ENCODE data around the gene INTS1.
"Not testable (repeated sequence)": the region's sequence is repeated elsewhere in the genome, so short reads cannot be mapped to it uniquely, and the experiment has no call there.

INTS1 gene

DNA sequence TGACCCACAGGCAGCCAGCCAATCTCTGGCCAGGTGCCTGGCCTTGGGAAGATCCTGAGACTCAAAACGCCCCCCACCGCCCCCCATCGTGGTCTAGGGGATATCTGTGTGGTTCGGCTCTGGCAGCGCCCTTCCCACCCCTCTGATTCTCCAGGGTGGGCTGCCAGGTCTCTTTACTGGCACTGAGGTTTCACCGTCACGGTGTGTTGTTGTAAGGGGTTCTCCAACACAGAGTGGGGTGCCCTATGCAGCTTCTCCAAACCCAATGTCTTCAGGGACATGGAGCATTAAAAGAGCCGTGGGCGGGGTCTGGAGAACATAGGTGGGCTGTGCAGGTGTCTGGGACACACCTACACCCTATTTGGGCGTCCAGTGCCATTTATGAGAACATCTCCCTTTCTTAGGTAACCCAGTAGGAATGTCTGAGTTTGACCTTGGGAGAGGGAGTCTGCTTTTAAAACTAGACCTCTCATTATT is 27.8 kb upstream of the INTS1 start:
- no peak for DNase-seq (ENCODE audit: low read depth, low spot score)

DNA sequence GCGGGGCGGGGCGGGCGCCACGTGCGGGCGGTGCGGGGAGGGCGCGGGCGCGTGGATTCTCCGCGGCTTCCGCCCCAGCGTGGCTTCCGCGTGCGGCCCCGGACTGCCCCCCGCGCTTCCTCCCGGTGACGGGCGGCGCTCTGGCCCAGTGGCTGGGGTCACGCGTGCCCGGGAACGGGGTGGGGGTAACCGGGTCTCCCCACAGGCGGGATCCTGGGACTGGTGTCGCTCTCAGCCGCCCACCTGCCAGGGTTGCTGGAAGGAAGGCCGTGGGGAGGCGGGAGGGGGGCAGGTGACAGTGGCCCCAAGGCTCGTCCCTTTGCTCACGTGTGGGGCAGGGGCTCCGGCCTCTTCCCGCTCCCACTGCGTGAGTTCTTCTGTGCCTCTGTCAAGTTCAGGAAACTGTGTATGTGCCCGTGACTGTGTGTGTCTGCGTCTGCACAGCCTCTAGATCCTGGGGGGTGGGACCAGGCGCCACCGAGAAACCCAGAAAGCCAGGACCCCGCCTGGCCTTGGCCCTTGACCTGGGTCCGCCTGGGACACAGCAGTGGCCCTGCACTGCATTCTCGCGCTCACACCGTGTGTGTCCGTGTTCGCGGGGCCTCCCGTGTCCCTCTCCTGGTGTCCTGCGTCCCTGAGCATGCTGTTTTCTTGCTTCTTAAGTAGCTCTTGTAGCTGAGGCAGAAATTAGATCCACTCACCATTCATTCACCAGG is 27.2 kb upstream of the INTS1 start:
- no peak for DNase-seq (ENCODE audit: low read depth, low spot score)

- no peak for DNase-seq (ENCODE audit: low read depth, low spot score)
Measured at GRCh38 chr7:1530946-1531262, 26.7 kb upstream of the INTS1 start.

DNA sequence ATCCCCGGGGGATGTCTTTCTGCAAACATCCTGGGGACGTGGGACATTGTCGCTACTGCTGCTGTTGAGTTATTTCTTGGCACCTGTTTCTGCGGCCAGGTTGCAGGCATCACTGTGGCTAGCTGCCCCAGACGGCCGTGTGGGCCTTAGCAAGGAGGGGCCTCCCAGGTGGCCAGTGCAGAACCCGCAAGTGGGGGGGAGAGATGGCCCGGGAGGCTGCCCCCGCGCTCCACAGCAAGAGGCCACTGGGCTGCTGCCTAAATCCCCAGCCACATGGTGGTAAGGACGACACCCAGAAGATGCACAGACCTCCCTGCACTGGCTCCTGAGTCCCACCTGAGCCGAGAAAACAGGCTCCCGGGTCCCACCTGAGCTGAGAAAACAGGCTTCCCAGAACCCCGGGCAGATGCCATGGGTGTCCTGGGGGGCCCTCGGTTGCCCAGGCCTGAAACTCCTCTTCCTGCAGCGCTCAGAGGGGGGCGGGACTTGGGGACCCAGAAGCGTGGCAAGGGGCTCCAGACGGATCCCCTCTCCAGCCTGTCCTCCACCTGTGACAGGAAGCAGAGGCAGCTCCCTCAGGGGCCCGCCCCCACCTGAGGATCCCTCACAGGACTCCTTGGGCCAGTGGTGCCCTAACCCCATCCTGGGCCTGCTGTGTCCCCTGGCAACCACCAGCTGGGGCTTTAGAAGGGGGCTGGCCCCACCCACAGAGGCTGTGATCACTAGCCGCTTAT is 25.4 kb upstream of the INTS1 start:
- no peak for DNase-seq (ENCODE audit: low read depth, low spot score)

DNA sequence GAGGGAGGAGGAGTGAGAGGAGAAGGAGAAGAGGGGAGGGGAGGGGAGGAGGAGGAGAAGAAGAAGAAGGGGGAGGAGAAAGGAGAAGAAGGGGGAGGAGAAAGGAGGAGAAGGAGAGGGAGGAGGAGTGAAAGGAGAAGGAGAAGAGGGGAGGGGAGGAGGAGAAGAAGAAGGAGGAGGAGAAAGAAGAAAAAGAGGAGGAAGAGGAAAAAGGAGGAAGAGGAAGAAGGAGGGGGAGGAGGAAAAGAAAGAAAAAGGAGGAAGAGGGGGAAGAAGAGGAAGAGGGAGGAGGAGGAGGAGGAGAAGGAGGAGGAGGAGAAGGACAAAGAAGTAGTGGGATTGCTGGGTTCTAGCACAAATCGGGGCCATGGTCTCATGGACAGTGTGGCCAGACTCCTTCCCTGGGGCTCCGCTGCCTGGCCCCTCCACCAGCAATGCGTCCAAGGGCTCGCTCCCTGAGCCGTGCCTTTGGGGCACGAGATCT is 22.1 kb upstream of the INTS1 start:
- DNase-seq (ENCODE audit: low read depth, low spot score): no peak

- DNase-seq (ENCODE audit: low read depth, low spot score): no peak
Measured at GRCh38 chr7:1525409-1525808, 21.2 kb upstream of the INTS1 start.

GRCh38 chr7:1523844-1524243 is 19.7 kb upstream of the INTS1 start:
- no peak for DNase-seq (ENCODE audit: low read depth, low spot score)

- DNase-seq (ENCODE audit: low read depth, low spot score): no peak
Measured at GRCh38 chr7:1523208-1523607, 19.0 kb upstream of the INTS1 start.

DNA sequence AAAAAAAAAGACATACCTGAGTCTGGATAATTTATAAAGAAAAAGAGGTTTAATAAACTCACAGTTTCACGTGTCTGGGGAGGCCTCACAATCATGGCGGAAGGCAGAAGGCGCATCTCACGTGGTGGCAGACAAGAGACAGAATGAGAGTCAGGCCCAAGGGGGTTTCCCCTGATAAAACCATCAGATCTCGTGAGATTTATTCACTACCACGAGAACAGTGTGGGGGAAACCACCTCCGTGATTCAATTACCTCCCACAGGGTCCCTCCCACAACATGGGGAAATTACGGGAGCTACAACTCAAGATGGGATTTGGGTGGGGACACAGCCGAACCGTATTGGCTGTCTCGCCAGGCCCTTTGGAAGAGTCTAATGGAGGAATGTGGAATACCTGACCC is 17.3 kb upstream of the INTS1 start:
- DNase-seq (ENCODE audit: low read depth, low spot score): no peak

DNA sequence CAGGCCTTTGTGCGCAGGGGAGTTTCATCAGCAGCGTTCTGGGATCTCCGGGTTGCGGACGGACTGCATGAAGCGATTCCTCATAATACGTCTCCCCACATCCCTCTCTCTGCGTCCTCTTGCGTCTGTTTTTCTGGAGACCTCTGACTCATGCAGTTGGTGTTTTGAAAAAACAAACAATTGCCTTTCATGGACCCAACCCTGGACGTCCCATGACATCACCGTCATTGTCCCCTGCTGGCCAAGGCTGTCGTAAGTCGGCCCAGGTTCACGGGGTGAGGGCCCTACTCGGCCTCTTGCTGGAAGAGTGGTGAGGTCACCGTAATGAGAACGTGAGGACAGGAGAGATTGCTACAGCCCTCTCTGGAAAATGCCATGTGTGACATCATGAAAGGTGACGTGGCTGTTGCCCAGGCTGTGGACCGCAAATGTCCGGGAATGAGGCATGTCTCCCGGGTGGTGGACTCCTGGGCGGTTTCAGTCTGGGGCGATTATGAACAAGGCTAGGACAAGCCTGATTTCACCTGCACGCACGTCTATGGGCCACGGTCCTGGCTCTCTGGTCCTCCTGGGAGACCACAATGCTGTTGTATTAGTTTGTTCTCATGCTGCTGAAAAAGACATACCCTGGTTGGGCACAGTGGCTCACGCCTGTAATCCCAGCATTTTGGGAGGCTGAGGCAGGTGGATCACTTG is 16.5 kb upstream of the INTS1 start:
- no peak for DNase-seq (ENCODE audit: low read depth, low spot score)

- DNase-seq (ENCODE audit: low read depth, low spot score): not testable (repeated sequence)
Measured at GRCh38 chr7:1519322-1519922, 15.2 kb upstream of the INTS1 start.

DNA sequence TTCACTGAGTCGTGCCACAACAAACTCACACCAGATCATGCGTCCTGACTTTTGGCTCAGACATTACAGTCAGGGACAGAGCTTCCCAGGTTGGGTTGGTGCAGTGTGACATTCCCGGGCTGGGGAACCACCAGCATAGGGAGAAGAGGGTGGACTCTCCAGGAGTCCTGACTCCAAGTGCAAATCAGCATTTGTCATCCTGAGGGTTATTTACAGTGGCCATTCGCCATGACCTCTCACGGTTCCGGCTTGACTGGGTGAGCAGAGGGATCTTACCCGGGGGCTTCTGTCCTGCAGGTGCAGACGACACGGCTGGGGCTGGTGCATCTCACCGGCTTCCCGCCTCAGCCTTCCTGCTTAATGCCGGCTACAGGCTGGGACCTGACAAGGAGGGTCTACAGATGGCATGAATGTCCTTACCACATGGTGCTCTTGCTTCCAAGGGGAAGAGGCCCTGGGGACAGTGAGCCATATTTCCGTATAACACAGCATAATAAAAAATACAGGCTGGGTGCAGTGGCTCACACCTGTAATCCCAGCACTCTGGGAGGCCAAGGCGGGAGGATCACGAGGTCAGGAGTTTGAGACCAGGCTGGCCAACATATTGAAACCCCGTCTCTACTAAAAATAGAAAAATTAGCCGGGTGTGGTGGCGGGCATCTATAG is 12.5 kb upstream of the INTS1 start:
- DNase-seq (ENCODE audit: low read depth, low spot score): no peak

DNA sequence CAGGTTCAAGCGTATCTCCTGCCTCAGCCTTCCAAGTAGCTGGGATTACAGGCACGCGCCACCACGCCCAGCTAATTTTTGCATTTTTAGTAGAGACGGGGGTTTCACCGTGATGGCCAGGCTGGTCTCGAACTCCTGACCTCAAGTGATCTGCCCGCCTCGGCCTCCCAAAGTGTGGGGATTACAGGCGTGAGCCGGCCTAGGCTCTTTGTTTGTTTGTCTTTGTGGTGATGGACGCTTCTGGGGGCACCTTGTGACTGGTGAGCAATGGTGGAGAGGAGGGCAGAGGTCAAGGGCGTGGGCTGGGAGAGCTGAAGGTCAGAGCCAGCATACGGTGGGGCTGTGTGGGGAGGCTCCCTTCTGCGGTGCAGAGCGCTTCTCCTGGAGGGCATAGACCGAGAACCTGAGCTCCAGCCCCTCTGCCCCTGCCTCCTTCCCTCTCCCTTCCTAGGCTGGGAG is 11.3 kb upstream of the INTS1 start:
- not testable (repeated sequence) for DNase-seq (ENCODE audit: low read depth, low spot score)

- DNase-seq (ENCODE audit: low read depth, low spot score): no peak
Measured at GRCh38 chr7:1514995-1515401, 10.8 kb upstream of the INTS1 start.

DNA sequence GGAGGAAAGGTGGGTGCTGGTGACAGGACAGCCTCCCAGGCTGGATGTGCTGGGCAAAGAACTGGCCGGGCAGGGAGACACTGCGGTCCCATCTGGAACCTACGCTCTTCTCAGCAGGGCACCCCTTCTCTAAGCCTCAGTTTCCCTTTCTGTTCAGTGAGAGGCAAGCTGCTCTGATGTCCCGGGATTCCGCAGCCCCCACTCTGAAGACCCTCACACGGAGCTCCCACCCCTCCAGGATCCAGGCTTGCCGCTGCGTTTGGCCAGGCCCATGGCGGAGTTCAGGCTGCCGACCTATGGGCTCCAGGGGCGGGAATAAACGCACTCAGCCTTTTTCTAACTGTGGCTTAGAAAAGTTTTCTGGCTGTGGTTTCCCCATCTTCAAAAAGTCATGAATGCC is 10.2 kb upstream of the INTS1 start:
- no peak for DNase-seq (ENCODE audit: low read depth, low spot score)

- DNase-seq (ENCODE audit: low read depth, low spot score): no peak
Measured at GRCh38 chr7:1513657-1514095, 9.5 kb upstream of the INTS1 start.

DNA sequence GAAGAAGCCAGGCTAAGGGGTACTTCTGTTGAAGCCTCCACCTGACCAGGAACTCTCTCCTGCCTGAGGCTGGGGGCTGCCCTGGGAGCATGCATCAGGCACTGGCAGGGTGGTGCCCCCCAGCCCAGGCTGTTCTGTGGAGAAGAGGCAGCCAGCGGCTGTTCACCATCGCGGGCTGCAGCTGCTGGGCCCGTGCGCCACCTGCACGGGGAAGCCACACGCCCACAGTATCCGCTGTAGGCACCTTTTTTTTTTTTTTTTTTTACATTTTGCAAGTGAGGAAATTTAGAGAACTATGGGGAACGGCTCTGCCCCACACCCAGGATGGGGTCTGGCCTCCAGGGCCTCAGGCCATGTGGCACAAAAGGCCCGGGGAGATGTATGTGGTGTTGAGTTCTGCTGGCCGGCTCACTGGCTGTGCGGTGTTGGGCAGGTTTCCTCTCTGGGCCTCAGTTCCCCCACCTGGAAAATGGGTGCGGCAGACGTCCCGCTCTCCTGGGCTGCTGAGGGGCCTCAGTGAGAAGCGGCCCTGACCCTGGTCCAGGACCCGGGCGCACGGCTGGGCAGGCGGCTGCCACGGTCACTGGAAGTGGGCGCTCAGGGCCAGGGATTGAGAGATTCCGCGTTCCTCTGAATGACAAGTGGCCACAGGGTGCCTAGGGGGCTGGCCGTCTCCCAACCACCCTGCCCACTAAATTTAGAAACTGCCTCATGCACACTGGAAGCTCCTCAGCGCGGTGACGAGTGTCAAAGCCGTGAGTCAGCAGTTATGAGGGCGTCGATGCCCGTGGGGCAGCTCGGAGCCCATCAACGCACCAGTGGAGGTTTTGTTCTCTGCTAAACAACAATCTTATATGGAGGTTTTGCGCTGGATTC is 8.8 kb upstream of the INTS1 start:
- no peak for DNase-seq (ENCODE audit: low read depth, low spot score)

- DNase-seq (ENCODE audit: low read depth, low spot score): no peak
Measured at GRCh38 chr7:1511444-1512422, 7.5 kb upstream of the INTS1 start.

DNA sequence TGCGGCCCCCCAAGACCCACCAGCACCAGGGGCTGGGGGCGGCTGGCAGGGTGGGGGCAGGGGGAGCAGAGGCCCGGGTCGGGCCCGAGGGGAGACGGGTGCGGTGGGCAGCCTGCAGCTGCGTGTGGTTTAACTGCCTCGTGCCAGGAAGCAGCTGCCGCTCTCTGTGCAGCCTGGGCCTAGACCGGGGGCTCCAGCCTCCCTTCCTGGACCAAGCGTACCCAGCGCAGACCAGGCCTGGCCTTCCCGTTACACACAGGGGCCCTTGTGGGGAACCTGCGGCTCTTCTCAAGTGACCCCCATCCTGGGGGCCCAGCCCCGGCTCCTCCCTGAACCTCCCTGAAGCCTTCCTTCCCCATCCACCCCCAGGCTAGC is 6.6 kb upstream of the INTS1 start:
- DNase-seq (ENCODE audit: low read depth, low spot score): no peak
